ENCODE measurements around the gene OR7G1.
A peak's percentile ranks its signal among the peaks of the same experiment; 100 is the strongest.

Gene OR7G1, protein sequence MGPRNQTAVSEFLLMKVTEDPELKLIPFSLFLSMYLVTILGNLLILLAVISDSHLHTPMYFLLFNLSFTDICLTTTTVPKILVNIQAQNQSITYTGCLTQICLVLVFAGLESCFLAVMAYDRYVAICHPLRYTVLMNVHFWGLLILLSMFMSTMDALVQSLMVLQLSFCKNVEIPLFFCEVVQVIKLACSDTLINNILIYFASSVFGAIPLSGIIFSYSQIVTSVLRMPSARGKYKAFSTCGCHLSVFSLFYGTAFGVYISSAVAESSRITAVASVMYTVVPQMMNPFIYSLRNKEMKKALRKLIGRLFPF

DNA sequence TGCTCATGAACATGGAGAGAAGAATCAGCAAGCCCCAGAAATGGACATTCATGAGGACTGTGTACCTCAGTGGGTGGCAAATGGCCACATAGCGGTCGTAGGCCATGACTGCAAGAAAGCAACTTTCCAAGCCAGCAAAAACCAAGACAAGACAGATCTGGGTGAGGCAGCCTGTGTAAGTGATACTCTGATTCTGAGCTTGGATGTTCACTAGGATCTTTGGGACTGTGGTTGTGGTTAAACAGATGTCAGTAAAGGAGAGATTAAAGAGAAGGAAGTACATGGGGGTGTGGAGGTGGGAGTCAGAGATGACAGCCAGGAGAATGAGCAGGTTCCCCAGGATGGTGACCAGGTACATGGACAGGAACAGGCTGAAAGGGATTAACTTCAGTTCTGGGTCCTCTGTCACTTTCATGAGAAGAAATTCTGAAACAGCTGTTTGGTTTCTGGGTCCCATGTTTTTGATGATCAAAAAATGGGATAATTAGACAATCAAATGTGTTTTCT, at the start of gene OR7G1:
Gene OR7G1, minus strand, starts transcription at position 457 of the 507 bp plus-strand sequence. Its CDS starts 0 bp downstream, at position 457.
- DNase-seq (ENCODE audit: low read depth in 3 of 3), result no peak

DNA sequence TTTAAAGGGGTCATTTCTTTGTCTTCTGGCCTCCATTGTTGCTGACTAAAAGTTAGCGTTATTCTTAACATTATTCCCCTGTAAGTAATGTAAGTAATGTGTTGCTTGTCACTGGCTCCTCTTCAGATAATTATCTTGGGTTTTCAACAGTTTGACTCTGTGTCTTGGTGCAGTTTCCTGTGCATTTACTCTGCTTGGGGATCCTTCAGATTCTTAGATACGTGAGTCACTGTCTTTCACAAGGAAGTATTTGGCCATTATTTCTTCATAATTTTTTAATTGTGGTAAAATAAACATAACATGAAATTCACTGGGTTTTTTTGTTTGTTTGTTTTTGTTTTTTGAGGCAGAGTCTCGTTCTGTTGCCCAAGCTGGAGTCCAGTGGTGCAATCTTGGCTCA, 49.7 kb upstream of the OR7G1 start:
- no peak for DNase-seq (ENCODE audit: low read depth in 3 of 3)

DNA sequence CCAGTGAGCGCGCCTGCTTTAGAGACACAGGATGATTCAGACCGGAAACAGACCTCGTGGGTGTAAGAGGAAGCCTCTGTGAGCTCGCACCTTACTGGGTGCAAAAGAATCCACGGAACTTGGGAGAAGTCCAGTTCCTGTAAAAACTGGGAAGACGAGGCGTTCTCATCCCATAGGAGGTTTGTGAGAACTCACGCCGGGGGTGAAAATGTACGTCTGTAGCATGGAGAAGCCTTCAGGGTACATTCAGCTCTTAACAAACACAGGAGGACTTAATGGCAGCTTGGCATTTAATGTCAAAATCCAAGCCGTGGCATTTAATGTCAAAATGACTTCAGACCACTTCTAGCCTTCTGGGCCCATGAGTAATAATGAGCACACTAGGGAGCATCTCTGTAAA, 45.9 kb upstream of the OR7G1 start:
- DNase-seq (ENCODE audit: low read depth in 3 of 3), result no peak

DNA sequence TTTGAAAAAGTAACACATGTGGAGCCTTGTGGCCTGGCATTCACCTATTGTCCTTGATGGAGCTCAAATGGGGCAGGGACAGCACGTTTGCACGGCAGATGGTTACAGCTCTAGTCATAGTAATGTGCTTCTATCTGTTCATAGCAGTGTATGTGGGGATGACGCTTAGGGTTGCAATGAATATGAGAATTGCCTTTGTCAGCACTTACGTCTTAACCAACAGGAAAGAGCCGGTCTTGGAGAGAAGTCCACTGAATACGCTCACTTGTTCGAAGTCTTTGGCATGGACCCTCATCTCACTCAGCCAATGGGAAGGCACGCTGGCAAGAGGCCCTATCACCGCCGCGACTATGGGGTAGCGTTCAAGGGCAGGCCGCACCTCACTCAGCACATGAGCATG, 44.3 kb upstream of the OR7G1 start:
- no peak for DNase-seq (ENCODE audit: low read depth in 3 of 3)

DNA sequence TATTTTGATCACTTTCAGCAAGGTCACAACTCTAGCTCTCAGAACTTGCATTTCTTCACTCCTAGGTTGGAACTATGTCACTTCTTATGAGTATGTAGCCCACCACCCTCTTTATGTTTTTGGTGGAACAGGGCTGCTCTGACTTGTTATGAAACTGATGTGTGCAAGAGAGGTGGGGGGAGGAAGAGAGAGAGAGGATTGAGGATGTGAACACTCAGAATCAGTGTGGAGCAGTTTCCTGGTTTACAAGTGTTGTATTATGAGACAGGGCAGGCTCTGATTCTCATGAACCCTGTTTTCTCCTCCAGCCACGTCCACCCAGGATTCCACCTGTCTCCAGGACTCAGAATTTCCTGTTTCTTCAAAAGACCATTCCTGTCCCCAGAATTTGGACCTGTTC, 40.7 kb upstream of the OR7G1 start:
- no peak for DNase-seq (ENCODE audit: low read depth in 3 of 3)

DNA sequence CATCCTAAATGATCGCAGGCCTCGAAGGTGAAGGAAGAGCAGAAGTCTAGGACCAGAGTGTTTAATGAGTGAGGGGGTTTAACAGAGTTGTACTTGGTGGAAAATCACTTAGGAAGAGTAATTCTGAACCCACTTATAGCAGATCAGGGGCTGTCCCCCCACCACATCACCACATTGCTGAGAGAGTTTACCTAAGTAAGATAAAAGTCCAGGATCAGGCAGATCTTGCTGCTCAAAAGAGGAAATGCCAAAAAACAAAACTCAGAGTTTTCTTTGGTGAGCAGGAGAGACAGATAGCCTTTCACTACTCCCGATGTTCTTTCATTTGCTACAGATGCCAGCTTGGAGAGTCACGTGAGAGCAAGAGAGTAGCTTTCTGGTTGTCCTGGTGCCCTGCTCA, 40.0 kb upstream of the OR7G1 start:
- DNase-seq (ENCODE audit: low read depth in 3 of 3), result no peak

DNA sequence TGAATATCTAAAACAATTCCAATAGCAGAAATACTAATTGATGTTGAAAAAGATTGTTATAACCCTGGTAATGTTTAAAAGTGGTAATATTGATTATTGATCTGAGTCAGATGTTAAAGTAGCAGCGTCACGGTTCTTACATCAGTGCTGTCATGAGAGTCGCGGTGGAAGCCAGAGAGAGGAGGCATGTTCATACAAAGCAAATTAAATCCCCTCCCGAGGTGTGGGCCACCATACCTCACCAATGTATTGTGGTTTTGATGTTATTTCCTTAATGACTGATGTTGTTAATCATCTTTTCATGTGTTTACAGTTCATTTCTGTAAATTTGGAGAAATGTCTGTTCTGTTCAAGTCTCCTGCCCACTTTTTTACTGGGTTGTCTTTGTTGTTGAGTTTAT, 35.8 kb upstream of the OR7G1 start:
- no peak for DNase-seq (ENCODE audit: low read depth in 3 of 3)

DNA sequence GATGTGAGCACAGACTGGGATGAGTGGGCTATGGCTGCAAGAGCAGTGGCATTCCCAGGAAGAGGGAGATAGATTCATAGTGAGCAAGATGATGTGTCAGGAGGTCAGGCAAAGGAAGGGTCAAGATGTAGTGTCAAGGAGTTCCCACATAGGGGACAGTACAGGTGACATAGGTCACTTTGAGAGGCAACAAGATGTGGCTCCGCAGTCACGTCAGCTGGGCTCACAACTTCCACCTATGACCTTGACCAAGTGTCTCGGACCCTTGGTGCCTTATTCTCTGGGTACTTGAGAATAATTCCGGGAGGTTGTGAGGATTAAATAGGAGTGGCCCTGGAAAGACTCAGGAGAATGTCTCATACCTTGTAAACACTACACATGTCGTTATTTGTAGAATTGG, 35.1 kb upstream of the OR7G1 start:
- no peak for DNase-seq (ENCODE audit: low read depth in 3 of 3)

DNA sequence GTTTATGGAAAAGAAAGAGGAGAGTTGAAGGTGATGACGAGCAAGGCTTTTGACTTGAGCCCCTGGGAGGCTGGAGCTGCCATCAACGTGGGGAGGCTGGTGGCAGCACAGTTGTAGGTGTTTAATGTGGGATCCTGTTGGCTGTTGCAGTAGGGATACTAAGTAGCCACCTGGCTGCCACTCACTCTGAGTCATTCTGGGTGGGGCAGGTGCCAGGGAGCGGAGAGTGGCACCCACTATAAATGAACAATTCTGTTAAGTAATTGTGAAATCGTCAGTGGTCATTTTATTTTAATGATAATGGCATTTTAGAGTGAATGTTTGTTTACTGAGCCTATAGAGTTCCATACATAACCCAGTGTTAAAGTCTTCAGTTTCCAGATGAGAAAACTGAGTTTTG, 34.4 kb upstream of the OR7G1 start:
- DNase-seq (ENCODE audit: low read depth in 3 of 3), result no peak

DNA sequence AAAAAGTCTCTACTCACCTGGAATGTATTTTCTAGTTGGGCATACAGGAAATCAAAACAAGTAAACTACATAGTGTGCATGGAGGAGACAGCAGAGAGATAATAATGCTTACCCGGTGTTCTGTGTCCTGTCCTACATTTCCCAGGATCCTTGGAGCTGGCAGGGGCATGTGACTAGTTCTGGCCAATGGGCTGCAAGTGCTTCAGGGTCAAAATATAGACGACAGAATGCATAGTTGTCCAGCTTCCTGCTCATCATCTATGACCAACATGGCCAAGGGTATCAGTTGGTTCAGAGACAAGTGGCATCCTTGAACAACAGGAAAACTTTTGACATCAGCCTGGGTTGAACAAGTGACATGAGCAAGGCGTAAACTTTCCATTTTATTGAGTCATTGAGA, 33.1 kb upstream of the OR7G1 start:
- no peak for DNase-seq (ENCODE audit: low read depth in 3 of 3)

DNA sequence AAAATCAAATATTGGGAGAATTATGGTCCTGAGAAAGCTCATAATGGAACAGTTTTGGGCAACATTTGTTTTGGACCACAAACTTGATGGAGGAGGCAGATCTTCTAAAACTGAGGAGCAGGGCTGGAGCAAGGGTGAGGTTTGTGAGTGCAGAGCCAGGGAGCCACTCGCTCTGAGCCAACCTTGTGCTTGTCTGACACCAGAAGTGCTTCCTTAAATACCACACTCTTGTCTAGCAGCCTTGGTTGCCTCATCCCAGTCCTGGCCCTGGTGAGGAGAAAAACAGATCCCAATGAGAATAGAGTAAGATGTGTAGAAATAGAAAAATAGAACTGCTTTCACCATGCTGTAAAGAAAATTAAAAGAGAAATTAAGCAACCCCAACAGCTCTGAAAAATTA, 31.3 kb upstream of the OR7G1 start:
- no peak for DNase-seq (ENCODE audit: low read depth in 3 of 3)

DNA sequence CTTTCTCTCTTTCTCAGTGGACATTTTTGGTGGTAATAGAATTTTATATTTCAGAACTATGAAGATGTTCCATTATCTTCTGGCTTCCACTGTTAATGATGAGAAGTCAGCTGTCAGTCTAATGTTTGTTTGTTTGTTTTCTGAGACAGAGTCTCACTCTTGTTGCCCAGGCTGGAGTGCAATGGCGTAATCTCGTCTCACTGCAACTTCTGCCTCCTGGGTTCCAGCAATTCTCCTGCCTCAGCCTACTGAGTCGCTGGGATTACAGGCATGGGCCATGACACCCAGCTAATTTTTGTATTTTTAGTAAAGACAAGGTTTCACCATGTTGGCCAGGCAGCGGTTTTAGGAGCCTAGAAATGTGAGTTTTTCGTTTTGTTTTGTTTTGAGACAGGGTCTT, 29.4 kb upstream of the OR7G1 start:
- DNase-seq (ENCODE audit: low read depth in 3 of 3), result no peak

DNA sequence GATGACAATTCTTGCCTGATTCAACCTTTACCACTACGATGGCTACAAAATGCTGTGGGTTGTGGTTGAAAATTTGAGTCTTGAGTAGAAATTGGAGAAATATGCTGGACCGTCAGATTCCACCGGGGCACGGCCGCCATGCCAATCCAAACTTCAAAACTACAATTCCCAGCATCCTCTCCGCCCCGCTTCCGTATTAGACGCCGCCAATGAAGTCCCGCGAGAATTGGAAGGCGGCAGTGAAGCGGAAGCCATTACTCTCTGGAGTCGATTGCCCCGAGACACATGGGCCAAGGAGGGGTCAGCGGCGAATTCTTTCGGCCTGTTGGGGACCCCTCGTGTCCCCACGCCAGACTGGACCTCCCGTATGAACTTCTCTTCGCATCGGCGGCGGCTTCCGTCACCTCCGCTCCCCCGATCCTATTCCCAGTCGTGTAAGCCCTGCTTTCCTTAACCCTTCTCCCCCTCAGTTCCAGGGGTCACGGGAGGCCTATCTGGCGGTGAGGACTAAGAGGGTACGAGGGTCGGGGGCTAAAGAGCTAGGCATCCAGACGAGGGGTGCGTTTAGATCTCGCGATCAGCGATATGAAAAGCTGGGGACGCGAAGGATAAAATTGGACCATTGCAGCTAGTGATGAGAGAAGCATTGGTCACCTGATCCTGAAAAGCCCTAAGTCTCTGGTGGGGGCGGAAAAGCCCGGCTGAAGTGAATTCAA, 24.8 kb upstream of the OR7G1 start, which contains the start of gene ZNF317:
Gene ZNF317, plus strand, starts transcription at position 239 of the 716 bp plus-strand sequence. CDS start 15,620 bp downstream, outside the sequence.
- peak; percentile 81 to 87 (median 83) for DNase-seq (ENCODE audit: low read depth in 3 of 3)

DNA sequence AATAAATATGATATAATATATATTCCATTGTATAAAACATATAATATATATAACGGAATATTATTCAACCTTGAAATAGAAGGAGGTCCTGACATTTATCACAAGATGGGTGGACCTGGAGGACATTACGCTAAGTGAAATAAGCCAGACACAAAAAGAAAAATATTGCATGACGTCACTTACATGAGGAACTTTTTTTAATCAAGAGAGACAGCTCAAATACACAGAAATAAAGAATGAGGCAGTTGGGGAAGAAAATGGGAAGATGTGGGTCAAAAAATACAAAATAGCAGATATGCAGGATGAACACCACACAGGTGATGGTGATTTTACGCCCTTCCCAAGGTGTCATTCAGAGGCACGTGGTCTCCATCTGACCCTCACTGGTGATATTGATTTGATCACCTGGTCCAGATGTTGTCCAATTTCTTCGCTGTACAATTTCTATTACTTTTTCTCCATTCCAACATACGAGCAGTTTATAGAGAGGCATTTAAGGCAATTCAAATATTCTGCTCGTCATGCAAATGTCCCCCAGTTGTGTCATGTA, 24.1 kb upstream of the OR7G1 start:
- peak in 1 of 3 donors; percentile 1 for DNase-seq (ENCODE audit: low read depth in 3 of 3)

DNA sequence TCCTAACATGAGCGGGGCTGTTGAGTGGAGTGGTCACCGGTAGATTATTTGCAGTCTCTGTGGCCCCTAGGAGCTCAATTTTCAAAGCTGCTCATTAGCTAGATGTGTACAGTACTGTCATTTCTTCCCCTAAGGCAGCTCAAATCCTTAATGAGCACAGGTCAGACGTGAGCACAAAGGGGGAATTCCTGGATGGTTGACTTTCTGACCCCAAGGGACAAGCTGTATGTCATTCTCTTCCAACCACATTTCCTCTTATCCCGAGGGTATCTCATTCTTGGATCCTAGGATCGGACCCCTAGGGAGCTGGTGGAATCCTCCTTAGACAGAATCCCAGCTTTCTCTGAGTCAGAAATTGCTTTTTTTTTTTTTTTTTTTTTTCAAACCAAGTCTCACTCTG, 16.9 kb upstream of the OR7G1 start:
- DNase-seq (ENCODE audit: low read depth in 3 of 3), result no peak

DNA sequence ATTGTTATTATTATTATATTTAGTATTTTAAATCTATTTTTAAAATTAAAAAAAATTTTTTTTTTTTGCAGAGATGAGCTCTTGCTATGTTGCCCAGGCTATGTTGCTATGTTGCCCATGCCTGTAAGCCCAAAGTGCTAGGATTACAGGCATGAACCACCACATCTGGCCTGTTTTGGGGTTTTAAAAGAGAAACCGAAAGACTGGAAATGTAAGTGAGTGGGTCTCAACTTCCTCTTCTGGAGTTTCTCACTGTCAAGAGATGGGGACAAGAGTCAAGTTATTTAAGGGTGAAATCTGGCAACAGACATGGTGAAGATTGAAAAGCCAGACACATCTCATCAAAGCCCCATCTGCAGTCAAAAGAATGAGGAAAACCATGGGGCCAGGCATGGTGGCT, 15.4 kb upstream of the OR7G1 start:
- no peak for DNase-seq (ENCODE audit: low read depth in 3 of 3)

DNA sequence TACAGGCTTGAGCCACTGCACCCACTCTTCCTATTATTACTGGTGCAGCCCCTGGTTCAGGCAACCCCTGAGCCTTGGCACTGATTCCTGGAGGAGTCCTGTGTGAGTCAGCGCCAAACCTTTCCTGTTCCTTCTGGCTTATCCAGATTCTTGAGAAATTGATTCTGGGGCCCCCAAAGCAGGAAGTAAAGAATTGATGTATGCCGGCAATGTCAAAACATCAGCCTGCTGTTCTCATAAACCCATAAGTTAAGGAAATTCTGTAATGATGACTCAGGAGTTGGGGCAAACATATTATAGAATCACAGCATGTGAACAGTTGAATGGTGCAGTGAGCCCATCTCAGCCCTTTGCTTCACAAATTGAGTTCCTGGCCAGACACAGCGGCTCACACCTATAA, 12.6 kb upstream of the OR7G1 start:
- no peak for DNase-seq (ENCODE audit: low read depth in 3 of 3)

DNA sequence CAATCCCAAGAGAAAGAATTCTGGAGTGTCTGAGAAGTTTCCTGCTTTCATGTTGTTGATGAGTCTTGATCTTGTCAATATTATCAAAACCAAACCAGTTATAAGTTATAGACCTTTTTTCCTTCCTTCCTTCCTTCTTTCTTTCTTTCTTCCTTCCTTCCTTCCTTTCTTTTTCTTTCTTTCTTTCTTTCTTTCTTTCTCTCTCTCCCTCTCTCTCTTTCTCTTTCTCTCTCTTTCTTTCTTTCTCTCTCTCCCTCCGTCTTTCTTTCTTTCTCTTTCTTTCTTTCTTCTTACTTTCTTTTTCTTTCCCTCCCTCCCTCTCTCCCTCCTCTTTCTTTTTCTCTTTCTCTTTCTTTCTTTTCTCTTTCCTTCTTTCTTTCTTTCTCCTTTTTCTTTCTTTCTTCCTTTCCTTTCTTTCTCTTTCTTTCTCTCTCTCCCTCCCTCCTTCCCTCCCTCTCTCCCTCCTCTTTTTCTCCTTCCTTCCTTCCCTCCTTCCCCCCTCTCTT, 11.4 kb upstream of the OR7G1 start, which contains the start of gene OR7G3:
Gene OR7G3, minus strand, starts transcription at position 51 of the 506 bp plus-strand sequence. Its CDS starts 0 bp downstream, at position 51.
- no peak for DNase-seq (ENCODE audit: low read depth in 3 of 3)

DNA sequence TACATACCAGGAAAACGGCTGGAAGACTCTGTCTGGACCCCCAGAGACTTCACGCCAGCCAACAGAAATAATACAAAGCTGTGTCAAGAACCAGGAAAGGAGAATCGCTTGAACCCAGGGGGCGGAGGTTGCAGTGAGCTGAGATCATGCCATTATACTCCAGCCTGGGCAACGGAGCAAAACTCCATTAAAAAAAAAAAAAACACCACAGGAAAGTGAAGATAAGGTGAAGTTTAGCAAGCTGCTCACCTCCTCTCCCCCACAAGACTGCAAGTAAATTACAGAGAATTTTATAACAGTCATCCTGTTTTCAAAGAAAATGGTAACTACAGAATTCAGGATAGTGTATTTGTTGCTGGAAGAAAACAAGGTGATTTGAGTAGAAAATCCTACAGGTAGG, 984 bp upstream of the OR7G1 start:
- no peak for DNase-seq (ENCODE audit: low read depth in 3 of 3)

DNA sequence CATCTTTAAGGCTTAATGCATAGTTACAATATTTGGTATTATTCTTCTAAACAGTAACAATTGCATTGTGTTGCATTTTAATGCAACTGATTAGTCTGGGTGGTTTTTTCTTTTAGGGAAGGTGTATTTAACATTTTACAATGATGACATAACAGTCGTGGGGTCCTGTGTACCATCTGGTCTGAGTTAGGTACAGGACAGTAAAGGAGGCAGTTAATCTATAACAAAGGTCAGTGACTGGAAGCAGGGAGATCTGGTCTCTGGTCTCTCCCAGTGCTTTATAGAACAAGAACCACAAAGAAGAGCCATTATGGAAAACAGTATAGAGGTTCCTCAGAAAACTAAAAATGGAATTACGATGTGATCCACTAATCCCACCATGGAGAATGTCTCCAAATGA, 5.6 kb downstream of the OR7G1 start:
- no peak for DNase-seq (ENCODE audit: low read depth in 3 of 3)

DNA sequence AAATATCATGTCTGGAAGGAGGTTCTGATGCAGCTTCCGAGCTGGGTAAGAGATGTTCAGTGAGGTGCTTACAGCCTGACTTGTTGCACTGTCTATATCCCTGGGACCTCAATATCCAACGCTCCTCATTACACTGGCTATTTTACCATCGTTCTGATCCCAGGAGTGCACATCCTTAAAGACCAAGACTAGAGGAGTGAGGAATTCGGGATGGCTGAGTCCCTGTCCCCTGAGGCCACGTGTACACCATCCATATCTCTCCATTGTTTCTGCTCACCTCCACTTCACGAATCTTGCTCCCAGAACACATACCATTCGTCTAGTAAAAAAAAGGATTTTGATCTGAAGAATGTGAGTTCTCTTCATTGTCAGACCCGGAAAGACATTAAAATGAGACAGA, 8.2 kb downstream of the OR7G1 start, which contains the start of gene OR7G2:
Gene OR7G2, minus strand, starts transcription at position 101 of the 400 bp plus-strand sequence. CDS start 4,232 bp downstream, outside the sequence.
- no peak for DNase-seq (ENCODE audit: low read depth in 3 of 3)

DNA sequence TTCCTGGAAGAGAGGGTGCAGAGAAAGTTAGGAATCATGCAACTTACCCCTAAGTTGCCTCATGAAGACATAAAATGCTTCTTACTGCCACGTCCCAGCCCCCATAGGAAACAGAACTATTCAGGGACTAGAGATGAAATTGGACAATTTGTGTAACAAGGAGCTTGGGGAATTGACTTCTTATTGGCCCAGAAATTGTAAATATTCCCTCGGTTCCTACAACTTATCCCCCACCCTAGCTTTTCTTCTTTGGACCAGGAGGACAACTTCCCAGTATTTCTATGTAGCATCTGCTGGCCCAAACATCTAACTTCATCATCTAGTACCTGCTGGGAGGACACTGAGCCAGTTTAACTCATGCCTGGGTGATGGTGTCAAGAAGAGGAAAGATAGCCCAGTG, 28.8 kb downstream of the OR7G1 start, which contains the start of gene OR1M1:
Gene OR1M1, plus strand, starts transcription at position 301 of the 400 bp plus-strand sequence. CDS start 6,184 bp downstream, outside the sequence.
- DNase-seq (ENCODE audit: low read depth in 3 of 3), result no peak
